OCI-LY7 (cell line): Measurements from ENCODE around the gene ZNF367. TPM values are rescaled to one million over a fixed set of nuclear protein-coding genes. Genes with fewer than 3 reads are reported as not detected.

Experiments
- BruUV-seq: library from RNA; stranded (reverse); fragments of 400-500 nt; replicated peaks from 2 replicates; lab custom pipeline; 2021; lab: Mats Ljungman, UMichigan
- CTCF ChIA-PET: fragments of 300-600 bp; sonication (Branson Sonifier 250); formaldehyde crosslinking; loops from one replicate; lab custom pipeline; 2022; ENCODE audit warnings: antibody characterized with exemption; ENCODE audit not compliant: unreplicated experiment; lab: Charles Lee
- POLR2A ChIA-PET: fragments of 300-600 bp; sonication (Branson Sonifier 250); formaldehyde crosslinking; loops from one replicate; lab custom pipeline; 2022; ENCODE audit warnings: antibody characterized with exemption; lab: Charles Lee
- DNase-seq: peaks from one replicate; pipeline ENCODE4 v3.0.0-alpha.2; 2015; ENCODE audit warnings: low spot score
- H2AFZ ChIP-seq: fragments of 200-600 bp; sonication (generic), shearing (Covaris generic); 2 replicates; pipeline ENCODE4 v1.6.1; 2014; ENCODE audit warnings: mild to moderate bottlenecking, antibody characterized with exemption, low read length, moderate library complexity
- H3K27ac ChIP-seq: fragments of 200-600 bp; sonication (generic); 2 replicates; pipeline ENCODE4 v1.5.1; 2014; ENCODE audit warnings: mixed run types, low read depth, mild to moderate bottlenecking, moderate library complexity, low read length, inconsistent platforms; ENCODE audit not compliant: poor library complexity, severe bottlenecking
- H3K36me3 ChIP-seq: fragments of 200-600 bp; sonication (generic); 2 replicates; pipeline ENCODE4 v1.6.1; 2014; ENCODE audit warnings: mild to moderate bottlenecking, antibody characterized with exemption, low read length, moderate library complexity, mixed read lengths; ENCODE audit not compliant: insufficient read depth
- H3K4me1 ChIP-seq: fragments of 200-600 bp; sonication (generic); 2 replicates; pipeline ENCODE4 v1.5.1; 2014; ENCODE audit warnings: mild to moderate bottlenecking, low read length; ENCODE audit not compliant: insufficient read depth, poor library complexity, severe bottlenecking
- H3K4me2 ChIP-seq: fragments of 200-600 bp; sonication (generic); 2 replicates; pipeline ENCODE4 v1.6.1; 2014; ENCODE audit warnings: mild to moderate bottlenecking, low read length
- H3K4me3 ChIP-seq: fragments of 200-600 bp; sonication (generic); 2 replicates; pipeline ENCODE4 v1.5.1; 2014; ENCODE audit warnings: mild to moderate bottlenecking, low read depth, low read length; ENCODE audit not compliant: poor library complexity, severe bottlenecking
- H3K79me2 ChIP-seq: fragments of 200-600 bp; sonication (generic); 2 replicates; pipeline ENCODE4 v1.6.1; 2016; ENCODE audit warnings: low read depth, mild to moderate bottlenecking, low read length, moderate library complexity, mixed read lengths; ENCODE audit not compliant: insufficient read depth
- H3K9me2 ChIP-seq: fragments of 200-600 bp; sonication (generic); 2 replicates; pipeline ENCODE4 v1.6.1; 2016; ENCODE audit warnings: mild to moderate bottlenecking, low read length, mixed read lengths; ENCODE audit not compliant: insufficient read depth
- H3K9me3 ChIP-seq: fragments of 200-600 bp; sonication (generic); 2 replicates; pipeline ENCODE4 v1.6.1; 2014; ENCODE audit warnings: mild to moderate bottlenecking, mixed run types, low read length, mixed read lengths
- H4K20me1 ChIP-seq: fragments of 200-600 bp; sonication (generic); 2 replicates; pipeline ENCODE4 v1.6.1; 2014; ENCODE audit warnings: mild to moderate bottlenecking, antibody characterized with exemption, low read length, moderate library complexity, mixed read lengths; ENCODE audit not compliant: insufficient read depth
- CTCF ChIP-seq: fragments of 200-600 bp; sonication (generic); conservative IDR thresholded peaks from 2 replicates; pipeline ENCODE4 v1.5.1; 2014; ENCODE audit warnings: mild to moderate bottlenecking, antibody characterized with exemption, low read length, moderate library complexity, mixed read lengths
- EZH2phosphoT487 ChIP-seq: fragments of 200-600 bp; sonication (generic); IDR thresholded peaks from 2 replicates; pipeline ENCODE4 v1.6.1; 2018; ENCODE audit warnings: low read depth, borderline replicate concordance, mild to moderate bottlenecking, mixed run types, antibody characterized with exemption, low read length, moderate library complexity, mixed read lengths
- intact Hi-C: fragments of 100-400 bp; cut with micrococcal nuclease; formaldehyde crosslinking; loops from one replicate; pipeline ENCODE4 v1.10.0; 2022; ENCODE audit not compliant: unreplicated experiment
- total RNA-seq, 2 experiments: library from RNA; depleted of rRNA in 1 of 2; stranded (reverse); fragments of >200 nt in 1 of 2; shearing (Covaris generic) in 1 of 2; gene quantifications; 2 replicates each; pipeline ENCODE4 v1.2.3, GENCODE V29; 2014 to 2022

ZNF367 gene
- total RNA-seq, 2 experiments from 2014 or later: 24.6 to 35.1 TPM

DNA sequence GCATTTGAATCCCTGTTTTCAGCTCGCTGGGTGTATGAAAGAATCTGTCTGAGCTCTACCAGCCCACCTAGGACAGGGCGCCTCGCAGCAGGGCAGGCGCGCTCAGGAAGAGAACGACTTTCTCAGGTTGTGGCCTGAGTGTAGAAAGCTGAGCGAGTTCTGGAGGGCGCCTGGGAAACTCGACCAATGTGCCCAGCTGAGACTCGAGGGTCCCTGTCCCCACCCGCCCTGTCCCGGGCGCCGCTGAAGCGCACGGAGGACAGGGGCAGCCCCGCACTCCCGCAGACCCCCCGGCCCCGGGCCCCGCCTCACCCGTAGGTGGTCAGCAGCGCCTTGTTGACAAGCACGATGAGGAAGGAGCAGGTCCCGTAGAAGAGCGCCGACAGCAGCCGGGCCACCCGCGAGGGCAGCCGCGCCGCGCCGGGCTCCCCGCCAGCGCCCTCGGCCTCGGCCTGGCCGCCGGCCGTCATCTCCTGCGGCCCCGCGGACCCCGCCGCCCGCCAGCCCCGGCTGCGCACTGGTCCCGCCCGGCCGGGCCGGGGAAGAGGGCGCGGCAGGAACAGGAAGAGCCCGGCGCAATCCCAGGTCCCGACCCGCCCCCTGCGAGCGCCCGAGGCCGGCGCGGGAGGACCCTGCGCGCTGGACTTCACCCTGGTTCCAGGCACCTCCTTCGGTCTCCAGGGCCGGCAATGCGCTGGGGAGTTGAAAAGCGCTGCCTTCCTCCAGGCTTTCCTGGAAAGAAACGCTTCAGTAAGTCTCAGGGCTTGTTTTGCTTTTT lies 34.8 kb downstream of the ZNF367 start, which contains the start of gene SLC35D2:
SLC35D2 (minus strand) TSS at position 547 of the 778 bp plus-strand sequence; CDS start at position 470, 77 bp downstream.
- H3K36me3 ChIP-seq: peaks cover 58% of the 10 kb centered on the region
- no peak within 1 kb of the TSS for H3K4me3 ChIP-seq
- H3K4me1 ChIP-seq: no peaks in the 10 kb centered on the region
- no peaks in the 10 kb centered on the region for H4K20me1 ChIP-seq
- H2AFZ ChIP-seq: no peak within 1 kb of the TSS
- H3K79me2 ChIP-seq: no peaks in the 10 kb centered on the region
- no peaks in the 10 kb centered on the region for H3K9me2 ChIP-seq
- no peak within 1 kb of the TSS for H3K4me2 ChIP-seq
- no peaks in the 10 kb centered on the region for H3K9me3 ChIP-seq
- TF ChIP-seq CTCF (no peak), EZH2phosphoT487 (no peak)
- DNase-seq: no peak
- no peak within 1 kb of the TSS for H3K27ac ChIP-seq
- intact Hi-C loops: no loop called here
- CTCF ChIA-PET: no interaction called here
- POLR2A ChIA-PET: interaction anchor here (0.7 kb wide), 1 partner anchor 66 kb away, joined by 3 read pairs; no protein-coding TSS in a partner anchor
- no TSS peak for BruUV-seq

DNA sequence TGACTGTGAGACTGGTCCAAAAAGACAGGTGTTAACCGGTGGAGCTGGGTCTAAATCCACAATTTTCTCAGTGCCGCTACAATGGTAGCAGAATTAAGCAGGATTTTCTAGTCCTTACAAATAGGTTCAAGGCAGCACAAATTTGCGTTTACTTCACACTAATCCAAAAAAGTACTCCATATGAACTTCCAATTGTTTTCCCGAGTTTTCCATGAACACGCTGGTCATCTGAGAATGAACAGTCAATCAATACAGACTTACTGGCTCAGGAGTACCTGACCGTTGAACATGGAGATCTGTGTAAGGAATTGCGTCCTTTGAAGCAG lies 35.4 kb downstream of the ZNF367 start:
- H3K27ac ChIP-seq: no peak overlapping the region

More for the DNA sequence above, 35.4 kb downstream of the ZNF367 start:
- TF ChIP-seq CTCF: no peak
- no peak for TF ChIP-seq EZH2phosphoT487
- BruUV-seq: no TSS peak
- H3K36me3 ChIP-seq: peaks cover 52% of the 10 kb centered on the region
- H4K20me1 ChIP-seq: no peaks in the 10 kb centered on the region
- intact Hi-C loops: no loop called here
- H3K79me2 ChIP-seq: no peaks in the 10 kb centered on the region
- no peaks in the 10 kb centered on the region for H3K9me2 ChIP-seq
- no peak overlapping the region for H3K4me3 ChIP-seq
- H3K9me3 ChIP-seq: no peaks in the 10 kb centered on the region
- no peak overlapping the region for H3K4me2 ChIP-seq
- ChIA-PET CTCF (no interaction called here), POLR2A (no interaction called here)
- H3K4me1 ChIP-seq: no peaks in the 10 kb centered on the region
- H2AFZ ChIP-seq: no peak overlapping the region
- no peak for DNase-seq
